Prostate gland (tissue), 2 donors: ENCODE results near the gene YIPF1. TPM values are rescaled to one million over a fixed set of nuclear protein-coding genes. Genes with fewer than 3 reads are reported as not detected.
A peak's percentile ranks its signal among the peaks of the same experiment; 100 is the strongest.
"Not testable (repeated sequence)": the region's sequence is repeated elsewhere in the genome, so short reads cannot be mapped to it uniquely, and the experiment has no call there.

Source experiments
- DNase-seq: peaks from one replicate; pipeline ENCODE4 v3.0.0-alpha.2; 2019; ENCODE audit warnings: low spot score
- H3K27ac ChIP-seq, 2 donors: fragments of 200-600 bp; sonication (generic); 2 replicates each; pipeline ENCODE4 v1.5.1; 2017 to 2019
- H3K27me3 ChIP-seq: fragments of 200-600 bp; sonication (generic); replicated peaks from 2 replicates; pipeline ENCODE4 v1.5.1; 2019; ENCODE audit not compliant: insufficient read depth
- H3K36me3 ChIP-seq, 2 donors: fragments of 200-600 bp; sonication (generic); 1 replicate in 1 of 2; 2 replicates in 1 of 2; pipeline versions ENCODE4 v1.5.1 to v1.8.1; 2017 to 2019
- H3K4me1 ChIP-seq: fragments of 200-600 bp; sonication (generic); replicated peaks from 2 replicates; pipeline ENCODE4 v1.5.1; 2019
- H3K4me3 ChIP-seq, 2 donors: fragments of 200-600 bp; sonication (generic); 2 replicates each; pipeline ENCODE4 v1.5.1; 2017 to 2019
- H3K9me3 ChIP-seq: fragments of 200-600 bp; sonication (generic); 2 replicates; pipeline ENCODE4 v1.5.1; 2017
- CTCF ChIP-seq, 4 experiments: fragments of 200-600 bp in 2 of 4; fragments of 450-650 bp in 2 of 4; sonication (generic) in 2 of 4; IDR thresholded peaks; 1 replicate in 3 of 4; 2 replicates in 1 of 4; pipeline ENCODE4 v1.5.1; 2016 to 2019; ENCODE audit warnings: antibody characterized with exemption in 4 of 4, mild to moderate bottlenecking in 2 of 4, moderate library complexity in 2 of 4
- POLR2A ChIP-seq: fragments of 450-650 bp; IDR thresholded peaks from one replicate; pipeline ENCODE4 v1.6.1; 2016; ENCODE audit warnings: antibody characterized with exemption, mild to moderate bottlenecking
- POLR2AphosphoS5 ChIP-seq: sonication (generic); formaldehyde crosslinking; IDR thresholded peaks from one replicate; pipeline ENCODE4 v1.6.1; 2017; ENCODE audit warnings: antibody characterized with exemption
- WGBS: methylation state at CpG from one replicate; pipeline ENCODE4 v1.1.5; 2018; 5-methylcytosine and 5-hydroxymethylcytosine counted together
- intact Hi-C: fragments of 100-400 bp; cut with DNase I; formaldehyde crosslinking; loops from one replicate; pipeline ENCODE4 v1.14.2; 2022
- total RNA-seq, 2 donors: library from RNA; depleted of rRNA; stranded (reverse); fragments of >200 nt; gene quantifications; one replicate each; pipeline ENCODE4 v1.1.0, GENCODE V29; 2016

Gene YIPF1
- total RNA-seq, 2 donors from 2014 or later: 40.0 to 105 TPM

DNA sequence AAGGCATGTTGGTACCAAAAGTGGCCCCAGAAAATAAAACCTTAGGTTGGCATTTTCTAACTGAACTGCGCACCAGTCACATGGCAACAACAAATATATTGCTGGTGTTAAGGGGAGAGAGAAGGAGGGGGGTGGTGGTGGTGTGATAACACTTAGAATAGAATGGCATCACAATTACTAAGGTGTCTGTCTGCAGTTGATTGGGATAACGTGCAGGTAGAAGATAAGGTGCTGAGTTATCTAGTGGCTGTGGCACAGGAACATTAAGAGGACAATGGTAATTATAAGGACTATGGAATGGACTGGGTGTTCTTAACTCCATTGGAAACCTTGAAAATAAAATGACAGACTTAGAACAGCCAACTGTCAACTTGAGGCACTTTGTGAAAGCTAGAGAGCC lies 1.4 kb upstream of the YIPF1 start:
- Histone ChIP-seq H3K27ac (no peak overlapping the region), H3K4me1 (peaks cover 4% of the 10 kb centered on the region), H3K4me3 (no peak overlapping the region), H3K36me3 (no peaks in the 10 kb centered on the region), H3K27me3 (no peaks in the 10 kb centered on the region), H3K9me3 (no peaks in the 10 kb centered on the region)
- DNase-seq: no peak
- intact Hi-C loops: no loop called here
- TF ChIP-seq POLR2AphosphoS5: no peak
- no peak for TF ChIP-seq POLR2A
- WGBS: 95% methylated on average over 2 of the region's 2 CpGs

GRCh38 chr1:53890522-53890941 lies 935 bp upstream of the YIPF1 start:
- H3K36me3 ChIP-seq: no peaks in the 10 kb centered on the region
- H3K27me3 ChIP-seq: no peaks in the 10 kb centered on the region
- no peak overlapping the region for H3K4me3 ChIP-seq
- 70% methylated on average over 7 of the region's 7 CpGs for WGBS
- TF ChIP-seq CTCF (IDR thresholded peaks at IDR 0.05) (no peak), POLR2A (no peak), POLR2AphosphoS5 (no peak)
- H3K4me1 ChIP-seq: no peaks in the 10 kb centered on the region
- no peak for DNase-seq
- H3K9me3 ChIP-seq: no peaks in the 10 kb centered on the region
- H3K27ac ChIP-seq: peak overlapping the region; percentile 84 to 85
- intact Hi-C loops: no loop called here

DNA sequence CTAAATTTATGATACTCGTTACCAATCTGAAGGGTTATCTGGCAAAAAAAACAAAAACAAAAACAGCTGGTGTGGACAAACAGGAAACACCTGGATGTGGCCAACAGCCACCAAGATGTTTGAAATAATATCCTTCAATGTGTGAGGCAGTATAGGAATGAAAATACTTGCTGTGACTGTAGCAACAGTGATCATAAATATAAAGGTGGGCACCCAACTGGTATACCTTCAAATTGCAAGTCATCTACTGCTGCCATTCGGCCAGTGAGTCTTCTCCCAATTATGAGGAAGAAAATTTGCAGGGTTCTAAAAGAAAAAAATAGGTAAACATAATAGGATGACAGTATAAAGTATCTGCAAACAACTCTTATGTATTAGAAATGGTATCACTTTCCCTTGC lies 916 bp downstream of the YIPF1 start:
- no peaks in the 10 kb centered on the region for H3K36me3 ChIP-seq
- no peaks in the 10 kb centered on the region for H3K27me3 ChIP-seq
- intact Hi-C loops: loop anchor here (2.0 kb wide), 1 partner anchor 58 kb away; the partner anchor contains the start of gene LRRC42
- DNase-seq: no peak
- peak overlapping the region; percentile 84 to 85 for H3K27ac ChIP-seq
- no peaks in the 10 kb centered on the region for H3K9me3 ChIP-seq
- no peaks in the 10 kb centered on the region for H3K4me1 ChIP-seq
- TF ChIP-seq CTCF (IDR thresholded peaks at IDR 0.05) (no peak), POLR2AphosphoS5 (no peak), POLR2A (no peak)
- WGBS: 42% methylated on average over 2 of the region's 2 CpGs
- peak overlapping the region; percentile 70 to 88 for H3K4me3 ChIP-seq

- H3K36me3 ChIP-seq, H3K4me3 ChIP-seq, DNase-seq, H3K9me3 ChIP-seq, intact Hi-C loops, H3K27ac ChIP-seq, H3K27me3 ChIP-seq, H3K4me1 ChIP-seq: not testable (repeated sequence)
- WGBS: 97% methylated on average over 6 of the region's 6 CpGs
Observed at GRCh38 chr1:53883600-53883999, 6.0 kb downstream of the YIPF1 start.

DNA sequence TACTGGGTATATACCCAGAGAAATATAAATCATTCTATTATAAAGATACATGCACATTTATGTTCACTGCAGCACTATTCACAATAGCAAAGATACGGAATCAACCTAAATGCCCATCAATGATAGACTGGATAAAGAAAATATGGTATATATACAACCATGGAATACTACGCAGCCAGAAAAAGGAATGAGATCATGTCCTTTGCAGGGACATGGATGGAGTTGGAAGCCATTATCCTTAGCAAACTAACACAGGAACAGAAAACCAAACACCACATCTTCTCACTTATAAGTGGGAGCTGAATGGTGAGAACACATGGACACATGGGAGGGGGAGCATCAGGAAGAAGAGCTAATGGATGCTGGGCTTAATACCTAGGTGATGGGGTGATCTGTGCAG lies 7.7 kb downstream of the YIPF1 start:
- H3K4me3 ChIP-seq, H3K4me1 ChIP-seq, H3K27ac ChIP-seq, H3K27me3 ChIP-seq, H3K36me3 ChIP-seq, DNase-seq, intact Hi-C loops, H3K9me3 ChIP-seq: not testable (repeated sequence)
- WGBS: 98% methylated on average over 2 of the region's 2 CpGs

GRCh38 chr1:53878492-53879105 lies 11.0 kb downstream of the YIPF1 start:
- H3K4me1 ChIP-seq: no peaks in the 10 kb centered on the region
- no peak overlapping the region for H3K27ac ChIP-seq
- no peak overlapping the region for H3K4me3 ChIP-seq
- no peaks in the 10 kb centered on the region for H3K9me3 ChIP-seq
- intact Hi-C loops: no loop called here
- H3K36me3 ChIP-seq: no peaks in the 10 kb centered on the region
- no peaks in the 10 kb centered on the region for H3K27me3 ChIP-seq
- peak; percentile 23 to 65 (median 60) for TF ChIP-seq CTCF (IDR thresholded peaks at IDR 0.05)
- no peak for TF ChIP-seq POLR2AphosphoS5
- WGBS: 45% methylated on average over 5 of the region's 5 CpGs
- no peak for DNase-seq

GRCh38 chr1:53875150-53875549 lies 14.4 kb downstream of the YIPF1 start:
- H3K4me1 ChIP-seq, H3K27me3 ChIP-seq, H3K27ac ChIP-seq, DNase-seq, H3K4me3 ChIP-seq, H3K36me3 ChIP-seq, H3K9me3 ChIP-seq, intact Hi-C loops: not testable (repeated sequence)
- WGBS: 100% methylated on average over 2 of the region's 2 CpGs
